ENCODE results near the gene STXBP4. TPM values are rescaled to one million over a fixed set of nuclear protein-coding genes. Genes with fewer than 3 reads are reported as not detected.

The STXBP4 gene
- total RNA-seq, 1 experiment from 2014 or later: 16.5 TPM

- Histone ChIP-seq H3K27ac (ENCODE audit: insufficient read length, low read depth, low read length) (no peak overlapping the region), H3K4me2 (ENCODE audit: insufficient read depth, insufficient read length, low read length) (no peak overlapping the region), H3K23me2 (ENCODE audit: insufficient read length, low read depth, low read length, poor library complexity, severe bottlenecking) (no peaks in the 10 kb centered on the region), H3K27me3 (ENCODE audit: insufficient read depth, low read length) (no peaks in the 10 kb centered on the region), H3K23ac (ENCODE audit: insufficient read length, low read depth, low read length) (no peak overlapping the region), H3K79me2 (ENCODE audit: insufficient read depth, low read length) (no peaks in the 10 kb centered on the region), H3K79me1 (ENCODE audit: insufficient read depth, low read depth, low read length, poor library complexity, severe bottlenecking) (no peaks in the 10 kb centered on the region), H3K4ac (ENCODE audit: low read depth, low read length) (no peak overlapping the region), H2BK12ac (ENCODE audit: insufficient read length, low read depth, low read length) (no peak overlapping the region), H2AK5ac (ENCODE audit: insufficient read length, low read length) (no peak overlapping the region), H3K56ac (ENCODE audit: insufficient read length, low read depth, low read length) (no peak overlapping the region), H2BK5ac (ENCODE audit: insufficient read length, low read length) (no peak overlapping the region), H3K14ac (ENCODE audit: insufficient read depth, low read length) (no peak overlapping the region), H2BK20ac (ENCODE audit: low read depth, low read length, poor library complexity, severe bottlenecking) (no peak overlapping the region), H4K20me1 (ENCODE audit: control insufficient read depth, insufficient read depth, insufficient read length) (no peaks in the 10 kb centered on the region), H3K9ac (ENCODE audit: extremely low read depth, insufficient read length, low read length) (no peak overlapping the region), H3K18ac (ENCODE audit: insufficient read length, low read depth, low read length) (no peak overlapping the region), H3K9me3 (ENCODE audit: control insufficient read depth, low read depth, low read length) (no peaks in the 10 kb centered on the region), H2AFZ (ENCODE audit: low read length) (no peak overlapping the region), H3T11ph (ENCODE audit: low read length) (no peak overlapping the region), H2BK120ac (ENCODE audit: low read depth, low read length, poor library complexity, severe bottlenecking) (no peak overlapping the region), H2BK15ac (ENCODE audit: low read depth, low read length) (no peak overlapping the region), H4K5ac (ENCODE audit: insufficient read length, low read depth, low read length) (no peak overlapping the region), H4K8ac (replicated peaks; ENCODE audit: insufficient read length, low read depth, low read length) (no peak overlapping the region), H3K4me1 (ENCODE audit: insufficient read depth, low read length) (no peaks in the 10 kb centered on the region), H4K91ac (ENCODE audit: insufficient read length, low read depth, low read length) (no peak overlapping the region)
- H3K4me3 Mint-ChIP-seq: no peak overlapping the region
- TF ChIP-seq CTCF (conservative IDR thresholded peaks at IDR 0.05): no peak
- H3K9me3 Mint-ChIP-seq: peaks cover 7 to 12% of the 10 kb centered on the region in 2 experiments; a peak in 4 of 5 replicates
- no CpG with 5 or more reads among the region's 1 CpG for WGBS (ENCODE audit: extremely low coverage, insufficient read length, low lambda C conversion rate)
- H3K36me3 Mint-ChIP-seq (ENCODE audit: insufficient read depth in 1 of 3, low read depth in 3 of 3): peaks cover 9 to 13% (median 12%) of the 10 kb centered on the region in 3 experiments; a peak in 5 of 7 replicates
- no peak overlapping the region for H3K27ac Mint-ChIP-seq
- H3K27me3 Mint-ChIP-seq (ENCODE audit: low read depth): no peaks in the 10 kb centered on the region
- DNase-seq: no peak
- no peaks in the 10 kb centered on the region; a peak in 1 of 4 replicates for H3K4me1 Mint-ChIP-seq
Measured at GRCh38 chr17:55174133-55174532, 205.6 kb downstream of the STXBP4 start.

Data from H9 (cell line).